Stimulated activated CD8-positive, alpha-beta memory T cell treated with anti-CD3 and anti-CD28 coated beads, Interleukin-12 subunit alpha, Interleukin-12 subunit beta, amount 100 ng/mL, for 24 hours (primary cell): ENCODE results near the gene TTC39A.

Experiments used
- DNase-seq: peaks from one replicate; pipeline ENCODE4 v3.0.0-alpha.2; 2020; ENCODE audit errors: extremely low read depth

The TTC39A gene

DNA sequence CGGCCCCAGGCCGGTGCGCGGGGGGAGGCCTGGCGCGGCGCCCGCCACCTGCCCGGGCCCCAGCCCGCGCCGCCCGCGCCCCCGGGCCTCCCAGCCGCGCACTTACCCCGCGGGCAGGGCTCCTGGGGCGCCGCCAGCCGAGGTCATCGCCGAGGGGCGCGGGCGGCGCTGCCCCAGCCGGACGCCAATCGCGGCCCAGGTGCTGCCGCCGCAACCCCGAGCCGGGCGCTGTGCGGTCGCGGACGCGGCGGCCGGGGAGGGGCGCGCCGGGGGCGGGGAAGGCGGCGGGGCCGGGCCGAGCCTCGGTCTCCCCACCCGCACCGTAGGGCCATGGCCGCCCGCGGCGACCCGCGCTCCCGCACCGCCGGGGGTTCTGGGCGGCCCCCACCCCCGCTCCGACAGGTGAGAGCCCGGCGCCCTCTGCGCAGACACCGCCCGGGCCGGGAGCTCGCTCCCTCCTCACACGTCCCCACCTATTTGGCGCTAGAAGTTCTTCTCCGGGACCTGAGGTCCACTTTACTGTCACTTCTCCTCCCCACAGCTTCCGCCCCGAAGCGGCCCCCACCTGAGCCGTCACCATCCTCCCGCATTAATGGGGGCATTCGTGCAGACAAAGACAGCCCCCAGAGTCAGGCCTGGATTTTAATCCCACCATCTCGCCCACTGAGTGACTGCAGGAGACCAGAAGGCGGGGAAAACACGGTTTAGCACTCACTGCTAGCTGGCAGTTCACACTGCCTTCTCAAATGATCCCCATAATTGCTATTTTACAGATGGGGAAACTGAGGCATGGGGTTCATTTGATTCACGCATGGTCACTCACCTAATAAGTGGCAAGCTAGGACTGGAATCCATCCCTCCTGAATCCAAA, at the start of gene TTC39A:
TSS of gene TTC39A (minus strand) at position 232 of the 871 bp plus-strand sequence. CDS start at position 147, 85 bp downstream.
- no peak for DNase-seq

DNA sequence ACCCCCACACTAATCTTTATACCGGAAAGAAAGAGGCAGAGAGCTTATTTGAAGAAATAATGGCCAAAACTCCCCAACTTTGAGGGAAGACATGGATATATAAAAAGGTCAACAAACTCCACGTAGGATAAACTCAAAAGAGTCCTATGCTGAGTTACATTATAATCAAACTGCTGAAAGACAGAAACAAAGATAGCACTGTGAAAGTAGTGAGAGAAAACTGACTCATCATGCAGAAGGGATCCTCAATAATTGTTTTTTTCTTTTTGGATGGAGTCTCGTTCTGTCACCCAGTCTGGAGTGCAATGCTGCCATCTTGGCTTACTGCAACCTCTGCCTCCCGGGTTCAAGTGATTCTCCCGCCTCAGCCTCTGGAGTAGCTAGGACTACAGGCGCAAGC, 48.5 kb upstream of the TTC39A start:
- no peak for DNase-seq

- DNase-seq = no peak
Observed at GRCh38 chr1:51373898-51374297, 43.5 kb upstream of the TTC39A start.

GRCh38 chr1:51372561-51372960, 42.2 kb upstream of the TTC39A start:
- no peak for DNase-seq

DNA sequence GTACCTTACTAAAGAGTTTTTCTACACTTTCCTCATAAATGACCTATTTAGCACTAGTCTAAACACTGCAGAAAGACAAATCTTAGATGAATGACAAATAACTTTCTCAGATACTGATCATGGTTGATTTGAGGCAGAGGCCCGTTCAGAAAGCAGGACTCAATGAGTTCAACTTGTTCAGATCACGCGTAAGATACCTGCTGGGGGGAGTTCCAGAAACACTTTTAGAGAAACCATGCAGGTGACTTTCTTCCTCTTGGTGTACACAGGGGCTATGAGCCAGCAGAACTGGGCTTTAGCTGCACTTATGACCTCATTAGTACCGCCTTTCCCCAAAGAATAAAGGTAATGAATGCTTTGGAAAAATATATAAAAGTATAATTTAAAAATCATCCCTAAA, 38.8 kb upstream of the TTC39A start:
- DNase-seq = no peak

DNA sequence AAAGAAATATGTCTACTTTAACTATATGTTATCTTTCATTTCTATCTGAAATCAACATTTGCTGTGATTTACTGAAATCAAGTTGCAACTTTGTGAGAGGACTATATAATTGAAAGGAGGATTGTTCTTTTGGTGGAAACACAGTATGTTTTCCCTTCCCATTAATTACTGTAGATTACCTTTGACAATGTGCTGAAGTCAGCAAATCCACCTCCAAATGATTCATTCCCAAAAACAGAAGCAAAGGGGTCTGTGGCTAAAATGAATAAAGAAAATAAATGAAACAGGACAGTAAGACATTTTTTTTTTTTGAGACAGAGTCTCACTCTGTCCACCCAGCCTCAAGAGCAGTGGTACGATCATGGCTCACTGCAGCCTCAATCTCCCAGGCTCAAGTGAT, 35.4 kb upstream of the TTC39A start:
- no peak for DNase-seq

DNA sequence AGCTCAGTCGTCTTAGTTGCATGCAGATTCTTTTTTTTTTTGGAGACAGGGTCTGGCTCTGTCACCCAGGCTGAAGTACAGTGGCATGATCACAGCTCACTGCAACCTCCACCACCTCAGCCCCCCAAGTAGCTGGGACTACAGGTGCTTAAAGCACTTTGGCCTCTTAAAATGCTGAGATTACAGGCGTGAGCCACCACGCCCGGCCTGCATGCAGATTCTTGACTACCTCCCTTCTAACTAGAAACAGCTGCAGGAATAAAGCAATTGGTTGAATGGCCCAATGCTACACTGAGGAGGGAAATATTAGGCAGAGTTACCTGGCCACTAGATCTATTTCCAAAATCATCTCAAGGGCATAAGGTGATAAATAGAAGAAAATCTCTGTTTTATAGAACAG, 29.5 kb upstream of the TTC39A start:
- DNase-seq = no peak

DNA sequence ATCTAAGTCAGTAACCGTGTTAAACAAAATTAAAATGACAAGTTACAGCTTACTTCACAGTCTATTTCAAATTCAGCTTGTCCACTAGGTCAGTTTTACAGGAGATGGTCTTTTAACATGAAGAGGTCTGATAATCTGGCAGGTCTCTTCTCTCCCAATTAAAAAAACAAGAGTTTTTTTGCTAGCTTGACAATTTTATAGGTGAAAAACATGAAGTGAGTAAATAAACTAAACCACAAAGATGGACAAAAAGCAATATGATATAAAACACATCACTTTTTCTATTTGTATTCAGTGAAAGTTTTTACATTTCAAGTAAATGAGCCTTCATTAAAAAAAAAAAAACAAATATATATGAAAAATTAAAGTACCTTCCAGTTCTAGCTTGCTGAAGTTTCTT, 25.0 kb upstream of the TTC39A start:
- no peak for DNase-seq

DNA sequence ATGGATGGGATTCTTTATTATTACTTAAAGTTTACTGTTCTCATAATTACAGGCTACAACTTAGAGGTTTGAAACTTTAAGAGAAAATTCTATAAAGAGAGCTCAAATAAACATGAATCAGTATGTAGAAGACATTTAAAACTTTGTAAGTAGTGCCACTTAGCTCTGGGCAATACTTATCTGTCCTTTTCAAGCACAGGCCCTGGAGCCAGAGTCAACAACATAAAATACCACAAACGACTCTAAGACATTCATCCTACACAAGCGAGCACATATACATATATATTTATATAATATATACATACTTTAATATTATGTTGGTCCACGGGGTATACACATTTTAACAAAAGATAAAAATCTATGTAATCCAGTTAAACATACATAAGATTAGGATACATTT, 24.1 kb upstream of the TTC39A start:
- DNase-seq = no peak

DNA sequence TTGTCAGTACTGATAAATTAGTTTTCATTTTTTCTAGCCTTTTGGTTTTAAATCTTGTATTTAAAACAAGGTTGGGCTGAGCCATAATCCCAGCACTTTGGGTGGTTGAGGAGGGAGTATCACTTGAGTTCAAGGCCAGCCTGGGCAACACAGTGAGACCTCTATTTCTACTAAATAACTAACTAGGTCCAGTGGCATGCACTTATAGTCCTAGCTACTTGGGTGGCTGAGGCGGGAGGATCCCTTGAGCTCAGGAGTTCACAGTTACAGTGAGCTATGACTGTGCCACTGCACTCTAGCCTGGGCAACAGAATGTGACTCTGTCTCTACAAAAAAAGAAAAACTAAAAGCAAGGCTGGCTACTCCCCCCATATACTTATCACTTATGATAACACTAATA, 21.5 kb upstream of the TTC39A start:
- DNase-seq = no peak

DNA sequence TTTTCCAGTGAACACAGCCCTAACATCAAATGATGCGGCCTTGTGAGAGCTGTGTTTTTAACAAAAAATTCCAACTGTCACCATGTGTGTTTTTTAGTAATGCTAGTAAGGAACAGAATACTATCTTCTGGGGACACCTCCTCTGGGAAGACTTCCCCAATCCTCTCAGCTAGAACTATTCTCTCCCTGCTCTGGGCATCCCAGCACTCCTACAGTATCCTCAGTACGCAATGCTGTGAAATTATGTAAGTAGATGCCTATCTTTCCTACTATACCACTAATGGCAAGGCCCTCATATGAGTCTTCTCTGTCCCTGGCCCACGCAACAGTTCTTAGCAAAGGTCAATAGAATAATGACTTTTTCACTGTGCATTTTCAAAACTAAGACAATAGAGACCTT, 19.5 kb upstream of the TTC39A start:
- no peak for DNase-seq

- no peak for DNase-seq
Observed at GRCh38 chr1:51348147-51348527, 17.8 kb upstream of the TTC39A start.

DNA sequence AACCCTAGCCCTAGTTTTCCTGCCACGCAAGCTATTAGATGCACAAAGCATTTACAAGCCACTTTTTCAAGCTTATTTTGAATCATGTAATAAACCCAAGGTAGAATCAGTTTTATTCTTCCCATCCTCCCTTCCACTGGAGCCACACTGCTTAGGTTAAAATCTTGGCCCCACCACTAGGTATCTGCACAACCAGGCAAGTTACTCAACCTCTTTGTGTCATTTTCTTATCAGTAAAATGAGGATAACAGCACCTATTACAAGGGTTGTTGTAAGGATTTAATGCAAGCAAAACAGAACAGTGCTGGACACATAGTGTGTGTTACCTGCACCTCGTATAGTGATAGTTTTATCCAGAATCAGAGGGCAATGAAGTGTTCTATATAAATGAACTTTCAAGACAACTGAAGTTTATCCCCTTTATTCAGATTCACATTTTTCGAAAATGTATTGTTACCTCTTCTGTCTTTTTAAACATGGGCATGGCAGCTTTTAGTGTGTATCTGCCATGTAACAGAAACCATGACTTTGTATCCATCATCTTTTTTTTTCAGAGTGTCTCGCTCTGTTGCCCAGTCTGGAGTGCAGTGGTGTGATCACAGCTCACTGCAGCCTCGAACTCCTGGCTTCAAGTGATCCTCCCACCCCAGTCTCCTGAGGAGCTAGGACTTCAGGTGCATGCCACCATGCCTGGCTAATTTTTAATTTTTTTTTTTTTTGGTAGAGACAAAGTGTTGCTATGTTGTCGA, 17.2 kb upstream of the TTC39A start:
- DNase-seq = no peak

DNA sequence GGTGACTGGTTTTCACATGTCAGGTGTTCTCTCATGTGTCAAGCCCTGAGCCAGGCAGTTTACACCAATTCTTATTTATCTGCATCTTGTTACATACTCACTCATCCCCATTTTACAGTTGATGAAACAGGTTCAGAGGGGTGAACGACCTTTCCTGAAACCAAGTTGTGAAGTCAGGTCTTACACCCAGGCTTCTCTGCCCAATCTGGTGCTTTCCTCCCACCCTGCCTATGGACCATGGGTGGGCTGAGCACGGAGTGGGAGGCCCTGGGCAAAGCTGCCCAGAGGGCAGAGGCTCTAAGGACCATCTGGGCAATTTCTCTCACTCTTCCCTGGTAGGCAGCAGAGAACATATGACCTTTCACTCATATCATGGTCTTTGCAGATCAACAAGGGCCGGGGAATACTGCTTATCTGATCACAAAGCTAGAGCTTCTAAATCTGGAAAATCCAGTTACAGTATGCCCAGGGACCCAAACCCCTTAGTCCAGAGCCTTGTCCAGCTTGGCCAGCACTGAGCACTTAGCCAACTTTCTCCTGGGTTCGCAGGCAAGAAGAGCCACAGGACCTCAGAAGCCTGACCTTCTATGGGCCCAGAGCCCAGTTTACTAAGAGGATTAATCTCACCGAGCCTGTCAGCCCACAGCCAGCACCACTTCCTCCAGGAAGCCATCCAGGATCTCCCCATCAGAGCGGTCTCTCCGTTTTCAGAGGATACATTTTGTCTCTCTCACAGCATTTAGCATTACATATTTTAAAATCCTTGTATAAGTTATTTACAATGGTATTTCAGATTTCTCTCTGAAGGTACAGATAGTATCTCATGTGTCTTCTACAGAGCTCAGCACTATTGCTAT, 16.0 kb upstream of the TTC39A start:
- DNase-seq = no peak

GRCh38 chr1:51345300-51345687, 14.9 kb upstream of the TTC39A start:
- no peak for DNase-seq

- no peak for DNase-seq
Observed at GRCh38 chr1:51344602-51345299, 14.4 kb upstream of the TTC39A start.

DNA sequence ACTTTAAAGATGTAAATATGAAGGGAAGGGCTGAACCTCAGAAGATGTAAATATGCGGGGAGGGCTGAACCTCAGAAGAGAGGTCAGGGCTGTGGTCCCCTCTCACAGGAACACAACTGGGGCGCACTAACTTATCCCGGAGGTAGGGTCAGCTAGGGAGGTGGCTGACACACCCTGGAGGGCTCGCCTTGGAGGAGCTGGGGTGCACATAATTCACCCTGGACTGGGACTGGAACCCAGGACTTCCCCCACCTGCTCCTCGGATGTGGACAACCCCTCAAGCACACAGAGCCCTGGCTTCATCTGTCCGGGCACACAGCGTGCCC, 13.9 kb upstream of the TTC39A start:
- DNase-seq = no peak

DNA sequence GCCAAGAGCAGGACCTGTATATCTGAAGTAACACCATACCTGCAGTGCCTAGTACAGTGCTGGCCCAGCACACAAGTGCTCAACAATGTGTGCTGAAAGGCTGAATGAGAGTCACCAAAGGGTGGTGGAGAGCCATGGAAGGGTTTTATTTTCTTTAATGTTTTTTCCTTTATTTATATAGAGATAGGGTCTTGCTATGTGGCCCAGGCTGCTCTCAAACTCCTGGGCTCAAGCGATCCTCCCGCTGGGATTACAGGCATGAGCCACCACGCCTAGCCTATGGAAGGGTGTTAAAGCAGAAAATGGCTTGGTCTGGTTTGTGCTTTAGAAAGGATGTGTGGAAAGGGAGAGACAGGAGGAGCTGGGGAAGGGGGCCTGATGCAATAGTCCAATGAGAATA, 13.3 kb upstream of the TTC39A start:
- DNase-seq = no peak

DNA sequence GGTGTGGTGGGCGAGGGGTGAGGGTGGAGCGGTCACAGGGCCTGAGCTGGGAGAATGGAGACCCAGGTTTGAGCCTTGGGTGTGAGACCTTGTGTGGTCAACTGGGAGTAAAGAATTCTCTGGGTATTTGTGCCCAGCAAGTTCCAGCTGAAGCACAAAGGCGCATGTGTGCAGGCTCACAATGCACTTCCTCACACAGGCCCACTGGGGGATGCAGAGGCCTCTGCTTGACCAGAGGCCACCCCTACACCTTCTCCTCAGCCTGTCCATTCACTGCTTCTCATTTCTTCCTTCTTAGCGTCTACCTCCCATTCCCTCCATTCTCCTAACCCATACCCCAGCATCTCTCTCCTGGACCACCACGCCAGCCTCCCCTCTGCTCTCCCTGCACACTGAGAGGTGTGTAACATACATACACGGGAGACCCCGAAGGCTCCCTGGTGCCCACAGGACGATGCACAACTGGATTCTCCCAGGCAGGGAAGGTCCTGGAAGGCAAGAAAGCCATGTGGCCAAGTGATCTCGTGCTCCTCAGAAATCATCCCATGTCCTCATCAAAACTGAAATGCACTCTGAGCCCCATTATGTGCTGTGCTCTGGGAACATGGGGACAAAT, 12.3 kb upstream of the TTC39A start:
- DNase-seq = no peak

- no peak for DNase-seq
Observed at GRCh38 chr1:51341876-51342496, 11.6 kb upstream of the TTC39A start.

GRCh38 chr1:51340380-51340779, 10.0 kb upstream of the TTC39A start:
- no peak for DNase-seq
